Endothelial cell of umbilical vein (primary cell): Measurements from ENCODE around the gene WIZ. TPM values are rescaled to one million over a fixed set of nuclear protein-coding genes. Genes with fewer than 3 reads are reported as not detected.

Source experiments
- BruUV-seq: library from RNA; stranded (reverse); fragments of 400-500 nt; replicated peaks from 2 replicates; lab custom pipeline; 2021; lab: Mats Ljungman, UMichigan
- CTCF ChIA-PET: fragments of 300-600, 350-600 bp; sonication (Branson Sonifier 250); formaldehyde crosslinking; loops from one replicate; lab custom pipeline; 2021; ENCODE audit warnings: antibody characterized with exemption, inconsistent platforms; lab: Charles Lee
- POLR2A ChIA-PET: fragments of 300-600, 350-600 bp; sonication (Branson Sonifier 250); formaldehyde crosslinking; loops from one replicate; lab custom pipeline; 2021; ENCODE audit warnings: antibody characterized with exemption, inconsistent platforms; lab: Charles Lee
- DNase-seq: peaks from one replicate; pipeline ENCODE4 v3.0.0-alpha.2; 2011; ENCODE audit warnings: low read depth, low spot score
- FAIRE-seq: peaks from 2 replicates; lab custom pipeline; 2011; peaks lifted over from hg19 to GRCh38; lab: Jason Lieb, UNC
- H2AFZ ChIP-seq: 2 replicates; pipeline ENCODE4 v1.6.0; 2012; ENCODE audit warnings: low read depth, low read length, control low read depth, inconsistent platforms
- H3K27ac ChIP-seq: 2 replicates; pipeline ENCODE4 v1.5.1; 2011; ENCODE audit warnings: low read depth, mild to moderate bottlenecking, control low read depth, low read length, moderate library complexity; ENCODE audit not compliant: insufficient read depth
- H3K27me3 ChIP-seq, 2 experiments: 2 replicates each; pipeline versions ENCODE4 v1.6.0 to v1.6.1; 2011; ENCODE audit warnings: low read length in 2 of 2, mixed read lengths in 1 of 2; ENCODE audit not compliant: control insufficient read depth in 2 of 2, insufficient read depth in 2 of 2
- H3K36me3 ChIP-seq, 2 experiments: 2 replicates in 1 of 2; 3 replicates in 1 of 2; pipeline ENCODE4 v1.5.1; 2011; ENCODE audit warnings: low read length in 2 of 2, mild to moderate bottlenecking in 1 of 2, moderate library complexity in 1 of 2; ENCODE audit not compliant: control insufficient read depth in 2 of 2, insufficient read depth in 2 of 2; ENCODE audit errors: extremely low read depth in 1 of 2
- H3K4me1 ChIP-seq: 3 replicates; pipeline ENCODE4 v1.5.1; 2011; ENCODE audit warnings: mild to moderate bottlenecking, low read length; ENCODE audit not compliant: control insufficient read depth, insufficient read depth; ENCODE audit errors: extremely low read depth
- H3K4me2 ChIP-seq: 2 replicates; pipeline ENCODE4 v1.6.1; 2011; ENCODE audit warnings: low read length, control low read depth, mixed read lengths; ENCODE audit not compliant: insufficient read depth
- H3K4me3 ChIP-seq, 3 experiments: fragments of 200-600 bp in 1 of 3; sonication (generic), shearing (Covaris generic) in 1 of 3; replicated peaks in 1 of 3; 2 replicates each; pipeline ENCODE4 v1.5.1; 2011 to 2016; ENCODE audit warnings: control low read depth in 3 of 3, low read length in 3 of 3, mild to moderate bottlenecking in 2 of 3, inconsistent platforms in 1 of 3, low read depth in 1 of 3, moderate library complexity in 1 of 3; ENCODE audit not compliant: insufficient read depth in 1 of 3
- H3K79me2 ChIP-seq: 2 replicates; pipeline ENCODE4 v1.6.0; 2012; ENCODE audit warnings: low read length, inconsistent platforms; ENCODE audit not compliant: control insufficient read depth, insufficient read depth
- H3K9ac ChIP-seq: replicated peaks from 2 replicates; pipeline ENCODE3; 2011; ENCODE audit warnings: low read length, control low read depth; ENCODE audit not compliant: insufficient read depth; ENCODE audit errors: extremely low read depth
- H3K9me1 ChIP-seq: replicated peaks from 3 replicates; pipeline ENCODE4 v1.6.0; 2011; ENCODE audit warnings: mild to moderate bottlenecking, low read length; ENCODE audit not compliant: control insufficient read depth, insufficient read depth; ENCODE audit errors: extremely low read depth
- H3K9me3 ChIP-seq: replicated peaks from 2 replicates; pipeline ENCODE4 v1.5.1; 2012; ENCODE audit warnings: low read length, inconsistent platforms; ENCODE audit not compliant: control insufficient read depth, insufficient read depth
- H4K20me1 ChIP-seq: replicated peaks from 2 replicates; pipeline ENCODE3; 2011; ENCODE audit warnings: mild to moderate bottlenecking, low read length; ENCODE audit not compliant: control insufficient read depth, insufficient read depth; ENCODE audit errors: extremely low read depth
- EZH2 ChIP-seq: IDR thresholded peaks from 2 replicates; pipeline ENCODE4 v1.6.1; 2012; ENCODE audit warnings: borderline replicate concordance, low read depth, mild to moderate bottlenecking, moderate library complexity, low read length, inconsistent platforms; ENCODE audit not compliant: severe bottlenecking
- FOS ChIP-seq: IDR thresholded peaks from 2 replicates; pipeline ENCODE4 v1.6.1; 2011; ENCODE audit warnings: mild to moderate bottlenecking, low read length, moderate library complexity, borderline replicate concordance; ENCODE audit not compliant: insufficient read depth
- GATA2 ChIP-seq: IDR thresholded peaks from 2 replicates; pipeline ENCODE4 v1.7.0; 2011; ENCODE audit warnings: low read depth, mild to moderate bottlenecking, moderate library complexity, mixed read lengths, low read length; ENCODE audit not compliant: insufficient read length, insufficient read depth
- JUN ChIP-seq: IDR thresholded peaks from 2 replicates; pipeline ENCODE4 v1.6.1; 2011; ENCODE audit warnings: borderline replicate concordance, low read depth; ENCODE audit not compliant: insufficient read length, insufficient read depth
- MYC ChIP-seq: IDR thresholded peaks from one replicate; pipeline ENCODE4 v1.6.1; 2011; ENCODE audit warnings: mild to moderate bottlenecking, low read depth, low read length
- POLR2A ChIP-seq: IDR thresholded peaks from 2 replicates; pipeline ENCODE4 v1.6.1; 2012; ENCODE audit warnings: low read depth, mild to moderate bottlenecking, control low read depth, low read length
- POLR2AphosphoS5 ChIP-seq: IDR thresholded peaks from 2 replicates; pipeline ENCODE4 v1.6.1; 2012; ENCODE audit warnings: low read depth, mild to moderate bottlenecking, control low read depth, low read length, moderate library complexity; ENCODE audit not compliant: insufficient read depth
- dilution Hi-C: fragments of 300-500 bp; cut with MboI; formaldehyde crosslinking; loops from one replicate; pipeline ENCODE4 v1.15.0; 2019; ENCODE audit warnings: low sequenced_read_pairs; ENCODE audit not compliant: extremely low pct_ligation_motif_present
- intact Hi-C: fragments of 100-400 bp; cut with micrococcal nuclease; formaldehyde crosslinking; loops from one replicate; pipeline ENCODE4 v1.10.0; 2022
- polyA plus RNA-seq, 4 experiments: library from polyadenylated mRNA; depleted of rRNA in 3 of 4; stranded (reverse) in 3 of 4; unstranded in 1 of 4; fragments of >200 nt; gene quantifications; 2 replicates each; pipeline versions ENCODE4 v1.2.1 to v1.2.3, GENCODE V29; 2011 to 2012; ENCODE audit warnings: missing spikeins in 1 of 4
- total RNA-seq: library from RNA; stranded (reverse); gene quantifications from 2 replicates; pipeline ENCODE4 v1.2.3, GENCODE V29; 2021
- TF ChIP-seq, protein P1 (sequence below): IDR thresholded peaks from 2 replicates; pipeline ENCODE4 v1.6.1; 2011; ENCODE audit not compliant: insufficient read depth, insufficient read length
- TF ChIP-seq, protein P2 (sequence below), 2 donors: IDR thresholded peaks; 1 replicate in 1 of 2; 2 replicates in 1 of 2; pipeline ENCODE4 v1.5.1; 2011; ENCODE audit warnings: low read length in 2 of 2, mild to moderate bottlenecking in 2 of 2, moderate library complexity in 2 of 2, control low read depth in 1 of 2, inconsistent platforms in 1 of 2, low read depth in 1 of 2; ENCODE audit not compliant: insufficient read depth in 1 of 2; ENCODE audit errors: extremely low read depth in 1 of 2

The WIZ gene
- total and polyA plus RNA-seq, 2 donors (not counting 3 experiments of a cell fraction or from before 2014, with no cell fraction given), result 21.0 to 47.2 TPM

DNA sequence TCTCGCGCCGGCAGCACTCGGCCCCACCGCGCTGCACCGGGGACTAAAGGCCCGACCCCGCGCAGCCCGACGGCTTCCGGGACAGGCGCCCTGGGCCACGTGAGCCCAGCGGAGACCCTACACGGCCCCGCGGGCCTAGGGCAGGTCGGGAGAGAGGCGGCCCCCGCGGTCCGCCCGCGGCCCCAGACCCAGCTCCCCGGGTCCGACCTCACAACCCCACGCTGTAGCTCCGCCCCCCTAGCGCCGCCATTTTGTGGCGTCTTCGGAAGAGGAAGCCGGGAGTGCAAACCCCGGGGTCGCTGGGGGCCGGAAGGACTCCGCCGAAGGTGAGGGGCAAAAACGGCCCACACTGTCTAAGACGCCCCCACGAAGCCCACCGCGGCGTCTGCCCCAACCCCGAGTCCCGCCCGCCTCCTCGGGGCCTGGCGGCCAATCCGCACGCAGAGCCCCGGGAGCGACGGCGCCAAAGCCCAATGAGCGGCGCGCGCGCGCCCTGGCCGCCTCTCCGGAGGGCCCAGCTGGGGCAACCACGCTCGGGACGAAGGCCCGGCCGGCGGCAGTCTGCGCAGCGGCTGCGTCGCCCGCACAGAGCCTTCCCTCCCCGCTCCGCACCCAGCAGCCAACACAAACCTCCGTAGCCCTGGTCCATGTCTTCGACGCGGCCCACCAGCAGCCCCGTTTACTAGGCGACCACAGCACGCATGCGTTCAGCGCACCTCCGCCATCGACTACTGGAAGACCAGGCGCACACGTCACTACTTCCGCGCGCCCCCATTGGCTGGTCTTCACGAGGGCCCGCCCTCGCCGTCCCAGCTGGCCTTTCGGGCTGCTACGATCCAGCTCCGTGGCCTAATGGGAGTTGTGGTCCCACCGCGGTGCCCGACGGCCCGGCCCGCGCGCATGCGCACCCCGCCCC, 70.4 kb downstream of the WIZ start, which contains the start of gene AKAP8:
AKAP8 (minus strand) TSS at position 705 of the 916 bp plus-strand sequence; CDS start at position 649, 56 bp downstream.
- Histone ChIP-seq H3K4me3 (peak within 1 kb of the TSS; percentile 82 to 90 (median 85)), H2AFZ (peak within 1 kb of the TSS; percentile 39), H3K4me2 (peak within 1 kb of the TSS; percentile 86), H3K4me1 (peaks cover 20% of the 10 kb centered on the region), H3K9ac (peak within 1 kb of the TSS; percentile 94), H3K9me3 (no peaks in the 10 kb centered on the region), H3K27me3 (no peaks in the 10 kb centered on the region), H3K36me3 (no peaks in the 10 kb centered on the region), H3K79me2 (peaks cover 46% of the 10 kb centered on the region), H3K27ac (peak within 1 kb of the TSS; percentile 85), H4K20me1 (no peaks in the 10 kb centered on the region), H3K9me1 (no peaks in the 10 kb centered on the region)
- peak; percentile 99 for DNase-seq
- TF ChIP-seq FOS, result no peak
- TF ChIP-seq, protein P1, sequence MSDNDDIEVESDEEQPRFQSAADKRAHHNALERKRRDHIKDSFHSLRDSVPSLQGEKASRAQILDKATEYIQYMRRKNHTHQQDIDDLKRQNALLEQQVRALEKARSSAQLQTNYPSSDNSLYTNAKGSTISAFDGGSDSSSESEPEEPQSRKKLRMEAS, result no peak
- TF ChIP-seq EZH2, result no peak
- TF ChIP-seq, protein P2, sequence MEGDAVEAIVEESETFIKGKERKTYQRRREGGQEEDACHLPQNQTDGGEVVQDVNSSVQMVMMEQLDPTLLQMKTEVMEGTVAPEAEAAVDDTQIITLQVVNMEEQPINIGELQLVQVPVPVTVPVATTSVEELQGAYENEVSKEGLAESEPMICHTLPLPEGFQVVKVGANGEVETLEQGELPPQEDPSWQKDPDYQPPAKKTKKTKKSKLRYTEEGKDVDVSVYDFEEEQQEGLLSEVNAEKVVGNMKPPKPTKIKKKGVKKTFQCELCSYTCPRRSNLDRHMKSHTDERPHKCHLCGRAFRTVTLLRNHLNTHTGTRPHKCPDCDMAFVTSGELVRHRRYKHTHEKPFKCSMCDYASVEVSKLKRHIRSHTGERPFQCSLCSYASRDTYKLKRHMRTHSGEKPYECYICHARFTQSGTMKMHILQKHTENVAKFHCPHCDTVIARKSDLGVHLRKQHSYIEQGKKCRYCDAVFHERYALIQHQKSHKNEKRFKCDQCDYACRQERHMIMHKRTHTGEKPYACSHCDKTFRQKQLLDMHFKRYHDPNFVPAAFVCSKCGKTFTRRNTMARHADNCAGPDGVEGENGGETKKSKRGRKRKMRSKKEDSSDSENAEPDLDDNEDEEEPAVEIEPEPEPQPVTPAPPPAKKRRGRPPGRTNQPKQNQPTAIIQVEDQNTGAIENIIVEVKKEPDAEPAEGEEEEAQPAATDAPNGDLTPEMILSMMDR (IDR thresholded peaks at IDR 0.05; ENCODE audit: extremely low read depth in 1 of 2, insufficient read depth in 1 of 2, low read depth in 1 of 2, low read length in 2 of 2), result no peak
- peak; percentile 85 for TF ChIP-seq POLR2A
- TF ChIP-seq MYC, result no peak
- peak; percentile 87 for TF ChIP-seq POLR2AphosphoS5
- TF ChIP-seq JUN, result no peak
- no peak for TF ChIP-seq GATA2
- dilution Hi-C loops, result no loop called here
- FAIRE-seq, result peak; percentile 99
- ChIA-PET POLR2A (interaction anchor here (0.6 to 3.1 kb wide), 5 partner anchors 19 to 706 kb away, joined by 3 to 12 read pairs (median 3); partner anchors contain the start of gene AKAP8L), CTCF (interaction anchor here (0.8 to 3.5 kb wide), 11 partner anchors 20 to 278 kb away, joined by 3 to 32 read pairs (median 5); partner anchors contain the start of gene AKAP8L)
- BruUV-seq, result no TSS peak
- intact Hi-C loops, result loop anchor here (1.0 to 5.0 kb wide), 4 partner anchors 40 to 272 kb away; partner anchors contain the start of gene SYDE1
